Skeletal muscle satellite cell (primary cell): ENCODE measurements around the gene ZNF469.
"Not testable (repeated sequence)": the region's sequence is repeated elsewhere in the genome, so short reads cannot be mapped to it uniquely, and the experiment has no call there.

Experiments
- H3K27me3 ChIP-seq: 2 replicates; pipeline ENCODE4 v1.7.0; 2013; ENCODE audit warnings: low read length; ENCODE audit not compliant: control insufficient read depth, insufficient read depth
- H3K36me3 ChIP-seq: 2 replicates; pipeline ENCODE4 v1.7.0; 2013; ENCODE audit warnings: mild to moderate bottlenecking, control low read depth, low read length; ENCODE audit not compliant: insufficient read depth
- H3K4me1 ChIP-seq: 2 replicates; pipeline ENCODE4 v1.7.0; 2013; ENCODE audit warnings: low read length; ENCODE audit not compliant: control insufficient read depth, insufficient read depth
- H3K4me2 ChIP-seq: 2 replicates; pipeline ENCODE4 v1.7.0; 2013; ENCODE audit warnings: mild to moderate bottlenecking, low read length
- H3K4me3 ChIP-seq: 2 replicates; pipeline ENCODE4 v1.7.0; 2013; ENCODE audit warnings: low read length
- H3K9ac ChIP-seq: 2 replicates; pipeline ENCODE4 v1.7.0; 2013; ENCODE audit warnings: mild to moderate bottlenecking, low read depth, low read length, moderate library complexity
- H3K9me3 ChIP-seq: replicated peaks from 2 replicates; pipeline ENCODE4 v1.7.0; 2013; ENCODE audit warnings: mild to moderate bottlenecking, control low read depth, low read length

The ZNF469 gene

DNA sequence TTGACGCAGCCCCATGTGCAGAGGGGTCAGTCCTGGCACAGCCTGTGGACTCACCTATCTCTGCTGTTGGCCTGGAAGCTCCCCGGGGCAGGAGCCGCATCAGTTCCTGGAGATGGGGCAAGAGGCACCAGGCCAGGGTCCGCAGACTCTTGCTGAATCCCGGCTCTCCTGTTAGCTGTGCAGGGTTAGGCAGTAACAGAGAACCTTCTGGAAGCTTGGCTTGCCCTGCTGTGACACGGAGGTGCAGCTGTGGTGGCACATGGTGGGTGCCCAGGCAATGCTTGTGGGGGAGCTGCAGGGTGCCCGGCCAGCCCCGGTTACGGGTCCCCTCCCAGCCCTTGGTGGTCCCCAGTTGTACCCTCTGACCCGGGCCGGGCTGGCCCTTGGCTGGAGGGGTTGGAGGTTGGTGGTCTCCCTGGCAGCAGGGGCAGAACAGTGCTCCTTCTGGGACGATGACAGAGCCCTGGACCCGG lies 26.0 kb upstream of the ZNF469 start:
- Histone ChIP-seq H3K9ac (no peak overlapping the region), H3K36me3 (no peaks in the 10 kb centered on the region), H3K4me2 (no peak overlapping the region), H3K4me1 (no peaks in the 10 kb centered on the region), H3K4me3 (no peak overlapping the region), H3K27me3 (peaks cover 17% of the 10 kb centered on the region), H3K9me3 (no peaks in the 10 kb centered on the region)

- Histone ChIP-seq H3K4me3 (no peak overlapping the region), H3K4me2 (no peak overlapping the region), H3K36me3 (no peaks in the 10 kb centered on the region), H3K9ac (no peak overlapping the region), H3K9me3 (no peaks in the 10 kb centered on the region), H3K27me3 (peaks cover 24% of the 10 kb centered on the region), H3K4me1 (no peaks in the 10 kb centered on the region)
Observed at GRCh38 chr16:88357317-88358022, 25.3 kb upstream of the ZNF469 start.

DNA sequence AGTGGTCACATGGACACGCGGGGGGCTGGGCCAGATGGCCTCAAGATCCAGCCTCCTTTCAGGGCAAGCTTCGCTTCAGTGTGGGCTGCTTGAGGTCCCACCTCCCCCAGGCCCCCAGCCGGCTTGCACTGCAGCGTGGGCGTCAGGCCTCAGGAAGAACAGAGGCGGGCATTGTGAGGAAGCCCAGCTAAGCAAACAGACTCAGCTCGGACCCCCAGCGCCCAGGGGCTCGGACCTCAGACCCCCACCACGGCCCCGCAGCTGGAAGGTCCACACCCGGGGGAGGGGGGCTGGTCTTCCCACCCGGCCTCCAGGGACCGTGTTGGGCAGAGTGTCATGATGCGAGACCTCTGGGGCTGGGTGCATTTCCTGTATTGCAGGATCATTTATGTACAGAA lies 24.7 kb upstream of the ZNF469 start:
- H3K4me2 ChIP-seq = no peak overlapping the region
- peaks cover 27% of the 10 kb centered on the region for H3K27me3 ChIP-seq
- no peaks in the 10 kb centered on the region for H3K4me1 ChIP-seq
- H3K4me3 ChIP-seq = no peak overlapping the region
- H3K9me3 ChIP-seq = no peaks in the 10 kb centered on the region
- H3K9ac ChIP-seq = no peak overlapping the region
- H3K36me3 ChIP-seq = no peaks in the 10 kb centered on the region

- Histone ChIP-seq H3K4me2 (no peak overlapping the region), H3K9me3 (no peaks in the 10 kb centered on the region), H3K36me3 (no peaks in the 10 kb centered on the region), H3K9ac (no peak overlapping the region), H3K4me3 (no peak overlapping the region), H3K27me3 (peaks cover 37% of the 10 kb centered on the region), H3K4me1 (no peaks in the 10 kb centered on the region)
Observed at GRCh38 chr16:88359008-88359407, 23.8 kb upstream of the ZNF469 start.

DNA sequence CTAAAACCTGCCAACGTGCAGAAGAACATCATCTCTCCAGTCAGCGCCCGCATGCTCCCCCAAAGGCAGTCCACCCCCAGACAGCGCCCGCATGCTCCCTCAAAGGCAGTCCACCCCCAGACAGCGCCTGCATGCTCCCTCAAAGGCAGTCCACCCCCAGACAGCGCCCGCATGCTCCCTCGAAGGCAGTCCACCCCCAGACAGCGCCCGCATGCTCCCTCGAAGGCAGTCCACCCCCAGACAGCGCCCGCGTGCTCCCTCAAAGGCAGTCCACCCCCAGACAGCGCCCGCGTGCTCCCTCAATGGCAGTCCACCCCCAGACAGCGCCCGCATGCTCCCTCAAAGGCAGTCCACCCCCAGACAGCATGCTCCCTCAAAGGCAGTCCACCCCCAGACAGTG lies 22.4 kb upstream of the ZNF469 start:
- not testable (repeated sequence) for H3K9me3 ChIP-seq, H3K4me3 ChIP-seq, H3K4me2 ChIP-seq, H3K36me3 ChIP-seq, H3K9ac ChIP-seq, H3K4me1 ChIP-seq
- H3K27me3 ChIP-seq = peaks cover 39% of the 10 kb centered on the region

GRCh38 chr16:88360999-88361398 lies 21.8 kb upstream of the ZNF469 start:
- no peaks in the 10 kb centered on the region for H3K36me3 ChIP-seq

DNA sequence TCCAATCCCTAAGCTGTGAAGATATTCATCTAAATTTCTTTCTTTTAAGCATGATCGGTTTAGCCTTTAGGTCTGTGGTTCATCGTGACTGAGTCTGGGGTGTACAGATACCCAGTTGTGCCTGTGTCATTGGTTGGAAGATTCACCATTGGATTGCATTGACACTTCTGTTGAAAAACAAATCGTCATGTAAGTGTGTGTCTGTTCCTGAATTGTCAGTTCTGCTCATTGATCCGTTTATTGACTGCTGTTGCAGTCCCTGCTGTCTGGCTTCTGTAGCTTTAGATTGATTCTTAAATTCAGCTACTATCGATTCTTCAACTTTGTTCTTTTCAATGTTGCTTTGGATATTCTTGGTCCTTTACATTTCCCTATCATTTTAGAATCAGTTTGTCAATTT lies 21.0 kb upstream of the ZNF469 start:
- no peak overlapping the region for H3K4me2 ChIP-seq
- no peaks in the 10 kb centered on the region for H3K36me3 ChIP-seq
- peaks cover 39% of the 10 kb centered on the region for H3K27me3 ChIP-seq
- no peak overlapping the region for H3K4me3 ChIP-seq
- no peak overlapping the region for H3K9ac ChIP-seq
- no peaks in the 10 kb centered on the region for H3K9me3 ChIP-seq
- no peaks in the 10 kb centered on the region for H3K4me1 ChIP-seq

More at GRCh38 chr16:88360999-88361398, 21.8 kb upstream of the ZNF469 start:
- no peak overlapping the region for H3K4me3 ChIP-seq
- H3K4me1 ChIP-seq = no peaks in the 10 kb centered on the region
- no peak overlapping the region for H3K4me2 ChIP-seq
- no peaks in the 10 kb centered on the region for H3K9me3 ChIP-seq
- no peak overlapping the region for H3K9ac ChIP-seq
- H3K27me3 ChIP-seq = peaks cover 39% of the 10 kb centered on the region

GRCh38 chr16:88363239-88363891 lies 19.4 kb upstream of the ZNF469 start:
- H3K36me3 ChIP-seq = no peaks in the 10 kb centered on the region
- H3K27me3 ChIP-seq = peaks cover 44% of the 10 kb centered on the region
- H3K4me1 ChIP-seq = no peaks in the 10 kb centered on the region
- H3K4me3 ChIP-seq = no peak overlapping the region
- no peak overlapping the region for H3K4me2 ChIP-seq
- no peaks in the 10 kb centered on the region for H3K9me3 ChIP-seq
- H3K9ac ChIP-seq = no peak overlapping the region

DNA sequence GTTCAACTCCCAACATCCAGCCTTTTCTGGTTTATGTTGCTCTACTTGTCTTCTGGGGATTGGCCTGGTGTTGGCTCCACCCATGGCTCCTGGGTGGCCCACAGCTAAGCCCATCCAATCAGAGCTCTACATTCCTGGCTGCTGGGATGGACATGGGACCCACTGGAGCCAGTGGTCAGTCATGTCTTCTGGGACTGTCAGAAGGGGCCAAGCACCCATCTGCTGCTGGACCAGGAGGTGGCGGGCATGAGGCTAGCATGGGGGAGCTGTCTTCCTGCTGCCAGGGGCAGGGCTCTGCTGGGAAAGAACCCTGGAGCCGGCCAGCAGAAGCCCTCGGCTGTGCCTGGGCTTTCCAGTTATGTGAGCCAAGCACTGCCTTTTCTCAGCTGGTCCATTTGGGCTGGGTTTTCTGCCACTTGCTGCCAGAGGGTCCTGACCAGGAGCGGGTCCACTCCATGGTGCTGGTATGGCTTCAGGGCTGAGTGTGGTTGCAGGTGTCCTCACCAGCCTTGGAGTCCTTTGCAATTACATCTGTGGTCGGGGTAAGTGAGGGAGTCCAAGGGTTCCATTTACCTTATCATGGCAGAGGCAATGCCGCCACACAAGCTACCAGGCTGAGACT lies 17.4 kb upstream of the ZNF469 start:
- H3K9me3 ChIP-seq = no peaks in the 10 kb centered on the region
- peaks cover 36% of the 10 kb centered on the region for H3K27me3 ChIP-seq
- H3K4me1 ChIP-seq = no peaks in the 10 kb centered on the region
- no peak overlapping the region for H3K9ac ChIP-seq
- no peaks in the 10 kb centered on the region for H3K36me3 ChIP-seq
- H3K4me2 ChIP-seq = no peak overlapping the region
- H3K4me3 ChIP-seq = no peak overlapping the region

GRCh38 chr16:88366032-88366703 lies 16.6 kb upstream of the ZNF469 start:
- Histone ChIP-seq H3K4me2 (no peak overlapping the region), H3K27me3 (peaks cover 41% of the 10 kb centered on the region), H3K9ac (no peak overlapping the region), H3K4me3 (no peak overlapping the region), H3K4me1 (no peaks in the 10 kb centered on the region), H3K36me3 (no peaks in the 10 kb centered on the region), H3K9me3 (no peaks in the 10 kb centered on the region)

DNA sequence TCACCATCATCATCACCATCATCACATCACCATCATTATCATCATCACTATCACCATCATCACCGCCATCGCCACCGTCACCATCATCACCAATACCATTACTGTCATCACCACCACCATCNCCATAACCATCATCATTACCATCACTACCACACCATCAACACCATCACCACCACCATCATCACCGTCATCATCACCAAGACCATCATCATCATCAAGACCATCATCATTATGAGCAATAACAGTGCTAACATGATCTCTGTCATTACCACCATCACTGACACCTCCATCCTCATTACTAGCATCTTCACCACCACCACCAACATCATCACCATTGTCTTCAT lies 16.1 kb upstream of the ZNF469 start:
- Histone ChIP-seq H3K36me3 (no peaks in the 10 kb centered on the region), H3K4me1 (no peaks in the 10 kb centered on the region), H3K9ac (no peak overlapping the region), H3K4me2 (no peak overlapping the region), H3K4me3 (no peak overlapping the region), H3K27me3 (peaks cover 36% of the 10 kb centered on the region), H3K9me3 (no peaks in the 10 kb centered on the region)
